Endodermal cell (in vitro differentiated cells): ENCODE measurements around the gene ARHGAP42. TPM values are rescaled to one million over a fixed set of nuclear protein-coding genes. Genes with fewer than 3 reads are reported as not detected.

Experiments used
- DNase-seq: peaks from one replicate; pipeline ENCODE4 v3.0.0-alpha.2; 2017
- H3K27ac ChIP-seq: 2 replicates; pipeline ENCODE4 v1.5.1; 2013; ENCODE audit warnings: mild to moderate bottlenecking, low read depth, low read length, moderate library complexity
- H3K27me3 ChIP-seq: 2 replicates; pipeline ENCODE4 v1.6.1; 2013; ENCODE audit warnings: mild to moderate bottlenecking, low read length, moderate library complexity; ENCODE audit not compliant: insufficient read depth, control insufficient read depth, poor library complexity, severe bottlenecking
- H3K36me3 ChIP-seq: 2 replicates; pipeline ENCODE4 v1.7.0; 2013; ENCODE audit warnings: mild to moderate bottlenecking, low read length, moderate library complexity; ENCODE audit not compliant: control insufficient read depth, insufficient read depth
- H3K4me1 ChIP-seq: one replicate; pipeline ENCODE4 v1.7.0; 2013; ENCODE audit warnings: low read length; ENCODE audit not compliant: control insufficient read depth, insufficient read depth
- H3K4me3 ChIP-seq: 2 replicates; pipeline ENCODE4 v1.5.1; 2013; ENCODE audit warnings: mild to moderate bottlenecking, low read length, moderate library complexity
- H3K9ac ChIP-seq: 2 replicates; pipeline ENCODE4 v1.6.1; 2013; ENCODE audit warnings: mild to moderate bottlenecking, low read length, moderate library complexity; ENCODE audit not compliant: poor library complexity, severe bottlenecking; ENCODE audit errors: extremely low read depth
- H3K9me3 ChIP-seq: 2 replicates; pipeline ENCODE4 v1.6.1; 2013; ENCODE audit warnings: mild to moderate bottlenecking, low read length, moderate library complexity; ENCODE audit not compliant: control insufficient read depth
- H3K27ac Mint-ChIP-seq: 2 replicates; pipeline ENCODE4 v1.8.0; 2020; ENCODE audit warnings: mixed read lengths
- H3K27me3 Mint-ChIP-seq: 2 replicates; pipeline ENCODE4 v1.8.0; 2021; ENCODE audit warnings: mild to moderate bottlenecking, mixed read lengths; ENCODE audit not compliant: insufficient read depth
- H3K36me3 Mint-ChIP-seq: 2 replicates; pipeline ENCODE4 v1.8.0; 2020; ENCODE audit warnings: low read depth, mixed read lengths
- H3K4me1 Mint-ChIP-seq: 2 replicates; pipeline ENCODE4 v1.8.0; 2020; ENCODE audit warnings: mixed read lengths
- H3K4me3 Mint-ChIP-seq: 2 replicates; pipeline ENCODE4 v1.8.0; 2020; ENCODE audit warnings: mild to moderate bottlenecking, moderate library complexity, mixed read lengths
- H3K9me3 Mint-ChIP-seq: 2 replicates; pipeline ENCODE4 v1.8.0; 2020; ENCODE audit warnings: mild to moderate bottlenecking, mixed read lengths
- CTCF ChIP-seq: fragments of 200-600 bp; sonication (generic); conservative IDR thresholded peaks from 2 replicates; pipeline ENCODE4 v1.5.0; 2021; ENCODE audit warnings: antibody characterized with exemption, mild to moderate bottlenecking
- WGBS, 2 experiments: methylation state at CpG; one replicate each; pipeline versions ENCODE4 v1.1.5 to v1.1.7; 2013; ENCODE audit warnings: missing lambda C conversion rate in 2 of 2, mixed read lengths in 1 of 2; ENCODE audit not compliant: insufficient coverage in 1 of 2, insufficient read length in 1 of 2; 5-methylcytosine and 5-hydroxymethylcytosine counted together
- total RNA-seq, 2 donors: library from RNA; stranded (reverse); fragmentation: NEBNext Ultra II Directional in 1 of 2; extraction: Animal tissue kit (Norgen Biotek cat#: 25700) in 1 of 2; gene quantifications; 2 replicates in 1 of 2; 3 replicates in 1 of 2; pipeline ENCODE4 v1.2.1, GENCODE V29; 2021

The ARHGAP42 gene
- total RNA-seq, 2 donors from 2014 or later, result 164 to 176 TPM

DNA sequence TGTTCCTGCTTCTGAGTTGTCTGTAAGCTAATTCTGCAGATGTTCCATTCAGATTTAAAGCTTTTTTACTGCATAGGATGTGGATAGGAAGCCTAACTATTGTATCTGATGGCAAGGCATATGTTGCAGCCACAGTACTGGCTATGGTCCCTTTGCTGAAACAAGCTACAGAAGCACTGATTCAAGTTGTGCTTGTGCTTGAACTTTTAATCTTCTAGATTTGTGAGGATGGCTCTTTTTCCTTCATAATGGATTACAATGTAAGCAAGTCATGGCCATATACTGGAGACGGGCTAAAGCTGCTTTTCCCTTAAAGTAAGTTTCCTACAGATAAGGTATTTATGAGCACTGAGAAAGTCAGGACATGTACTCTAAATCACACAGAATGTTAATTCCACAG, 303.8 kb downstream of the ARHGAP42 start:
- no peak overlapping the region for H3K4me3 ChIP-seq
- peaks cover 63% of the 10 kb centered on the region for H3K36me3 ChIP-seq
- H3K9me3 ChIP-seq, result no peaks in the 10 kb centered on the region
- H3K4me3 Mint-ChIP-seq, result no peak overlapping the region
- 93% methylated on average over 1 of the region's 1 CpG; no CpG with 5 or more reads in 1 of the 2 experiments for WGBS, 2 experiments
- no peak overlapping the region for H3K9ac ChIP-seq
- H3K27me3 ChIP-seq, result no peaks in the 10 kb centered on the region
- H3K4me1 Mint-ChIP-seq, result no peaks in the 10 kb centered on the region
- no peaks in the 10 kb centered on the region for H3K4me1 ChIP-seq
- no peak for DNase-seq
- peaks cover 50% of the 10 kb centered on the region for H3K36me3 Mint-ChIP-seq
- TF ChIP-seq CTCF, result no peak
- no peaks in the 10 kb centered on the region for H3K27me3 Mint-ChIP-seq
- H3K27ac Mint-ChIP-seq, result no peak overlapping the region
- H3K27ac ChIP-seq, result no peak overlapping the region
- no peaks in the 10 kb centered on the region for H3K9me3 Mint-ChIP-seq

- no peaks in the 10 kb centered on the region for H3K27me3 Mint-ChIP-seq
- WGBS, 2 experiments, result 92 to 100% methylated on average over 1 to 2 of the region's 2 CpGs
- H3K4me1 Mint-ChIP-seq, result no peaks in the 10 kb centered on the region
- no peak overlapping the region for H3K9ac ChIP-seq
- H3K36me3 ChIP-seq, result peaks cover 57% of the 10 kb centered on the region
- no peak for TF ChIP-seq CTCF
- H3K27ac Mint-ChIP-seq, result no peak overlapping the region
- no peaks in the 10 kb centered on the region for H3K27me3 ChIP-seq
- H3K9me3 ChIP-seq, result no peaks in the 10 kb centered on the region
- H3K4me3 Mint-ChIP-seq, result no peak overlapping the region
- no peak overlapping the region for H3K4me3 ChIP-seq
- peaks cover 44% of the 10 kb centered on the region for H3K36me3 Mint-ChIP-seq
- no peaks in the 10 kb centered on the region for H3K9me3 Mint-ChIP-seq
- H3K4me1 ChIP-seq, result no peaks in the 10 kb centered on the region
- H3K27ac ChIP-seq, result no peak overlapping the region
- DNase-seq, result no peak
Observed at GRCh38 chr11:100991541-100991940, 304.5 kb downstream of the ARHGAP42 start.

- H3K4me3 ChIP-seq, result no peak overlapping the region
- no peak overlapping the region for H3K9ac ChIP-seq
- TF ChIP-seq CTCF, result no peak
- WGBS, 2 experiments, result 100% methylated on average over 1 to 2 of the region's 2 CpGs
- H3K9me3 ChIP-seq, result no peaks in the 10 kb centered on the region
- no peaks in the 10 kb centered on the region for H3K4me1 ChIP-seq
- H3K27ac ChIP-seq, result no peak overlapping the region
- no peaks in the 10 kb centered on the region for H3K27me3 ChIP-seq
- H3K36me3 Mint-ChIP-seq, result peaks cover 23% of the 10 kb centered on the region
- peaks cover 7% of the 10 kb centered on the region for H3K4me1 Mint-ChIP-seq
- no peaks in the 10 kb centered on the region for H3K9me3 Mint-ChIP-seq
- no peak overlapping the region for H3K27ac Mint-ChIP-seq
- H3K4me3 Mint-ChIP-seq, result no peak overlapping the region
- no peak for DNase-seq
- H3K27me3 Mint-ChIP-seq, result no peaks in the 10 kb centered on the region
- H3K36me3 ChIP-seq, result peaks cover 35% of the 10 kb centered on the region
Observed at GRCh38 chr11:100994966-100995365, 307.9 kb downstream of the ARHGAP42 start.
